ENCODE results near the gene PDE8A. TPM values are rescaled to one million over a fixed set of nuclear protein-coding genes. Genes with fewer than 3 reads are reported as not detected.

Gene PDE8A
- polyA plus RNA-seq, 1 experiment: 22.5 TPM

- Histone ChIP-seq H3K27me3 (ENCODE audit: control insufficient read depth, insufficient read depth, low read length) (no peaks in the 10 kb centered on the region), H3K4me3 (ENCODE audit: low read depth, low read length) (no peak overlapping the region), H3K36me3 (ENCODE audit: control insufficient read depth, insufficient read depth, low read length) (no peaks in the 10 kb centered on the region)
- ChIA-PET POLR2A (no interaction called here), CTCF (interaction anchor here (1.2 kb wide), 1 partner anchor 20 kb away, joined by 4 read pairs; no protein-coding TSS in a partner anchor)
- TF ChIP-seq CTCF (IDR thresholded peaks at IDR 0.05; ENCODE audit: insufficient read depth, low read depth, low read length): no peak
- DNase-seq (ENCODE audit: low read depth): no peak
Observed at GRCh38 chr15:85049805-85050204, 68.1 kb downstream of the PDE8A start.

GRCh38 chr15:85059734-85060133, 78.1 kb downstream of the PDE8A start:
- DNase-seq (ENCODE audit: low read depth): no peak
- no peaks in the 10 kb centered on the region for H3K27me3 ChIP-seq (ENCODE audit: control insufficient read depth, insufficient read depth, low read length)
- ChIA-PET CTCF (no interaction called here), POLR2A (no interaction called here)
- H3K36me3 ChIP-seq (ENCODE audit: control insufficient read depth, insufficient read depth, low read length): no peaks in the 10 kb centered on the region
- no peak overlapping the region for H3K4me3 ChIP-seq (ENCODE audit: low read depth, low read length)
- no peak for TF ChIP-seq CTCF (IDR thresholded peaks at IDR 0.05; ENCODE audit: insufficient read depth, low read depth, low read length)

GRCh38 chr15:85062560-85062959, 80.9 kb downstream of the PDE8A start:
- Histone ChIP-seq H3K36me3 (ENCODE audit: control insufficient read depth, insufficient read depth, low read length) (no peaks in the 10 kb centered on the region), H3K27me3 (ENCODE audit: control insufficient read depth, insufficient read depth, low read length) (no peaks in the 10 kb centered on the region), H3K4me3 (ENCODE audit: low read depth, low read length) (no peak overlapping the region)
- CTCF ChIA-PET: no interaction called here
- no peak for TF ChIP-seq CTCF (IDR thresholded peaks at IDR 0.05; ENCODE audit: insufficient read depth, low read depth, low read length)
- POLR2A ChIA-PET: no interaction called here
- no peak for DNase-seq (ENCODE audit: low read depth)

DNA sequence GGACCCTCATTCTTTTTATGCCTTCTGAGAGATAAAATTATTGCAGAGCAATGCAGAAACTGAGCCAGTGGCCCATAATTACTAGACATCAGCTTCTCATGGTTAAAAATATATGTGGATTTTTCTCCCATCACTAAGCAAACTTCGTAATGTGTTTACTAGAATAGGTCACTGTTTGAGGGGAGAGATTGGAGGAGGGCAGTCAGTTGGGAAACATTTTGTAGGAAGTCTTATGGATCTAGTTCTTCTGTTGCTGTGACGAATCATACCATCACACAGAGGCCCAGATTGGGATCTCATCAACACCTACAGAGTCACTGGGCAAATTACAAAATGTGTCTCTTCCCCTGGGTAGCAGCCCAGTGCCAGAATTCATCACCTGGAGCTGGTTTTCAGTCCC, 81.4 kb downstream of the PDE8A start:
- no peak for TF ChIP-seq CTCF (IDR thresholded peaks at IDR 0.05; ENCODE audit: insufficient read depth, low read depth, low read length)
- DNase-seq (ENCODE audit: low read depth): no peak
- POLR2A ChIA-PET: no interaction called here
- Histone ChIP-seq H3K36me3 (ENCODE audit: control insufficient read depth, insufficient read depth, low read length) (no peaks in the 10 kb centered on the region), H3K4me3 (ENCODE audit: low read depth, low read length) (no peak overlapping the region), H3K27me3 (ENCODE audit: control insufficient read depth, insufficient read depth, low read length) (no peaks in the 10 kb centered on the region)
- CTCF ChIA-PET: interaction anchor here (1.7 kb wide), 1 partner anchor 18 kb away, joined by 4 read pairs; no protein-coding TSS in a partner anchor

DNA sequence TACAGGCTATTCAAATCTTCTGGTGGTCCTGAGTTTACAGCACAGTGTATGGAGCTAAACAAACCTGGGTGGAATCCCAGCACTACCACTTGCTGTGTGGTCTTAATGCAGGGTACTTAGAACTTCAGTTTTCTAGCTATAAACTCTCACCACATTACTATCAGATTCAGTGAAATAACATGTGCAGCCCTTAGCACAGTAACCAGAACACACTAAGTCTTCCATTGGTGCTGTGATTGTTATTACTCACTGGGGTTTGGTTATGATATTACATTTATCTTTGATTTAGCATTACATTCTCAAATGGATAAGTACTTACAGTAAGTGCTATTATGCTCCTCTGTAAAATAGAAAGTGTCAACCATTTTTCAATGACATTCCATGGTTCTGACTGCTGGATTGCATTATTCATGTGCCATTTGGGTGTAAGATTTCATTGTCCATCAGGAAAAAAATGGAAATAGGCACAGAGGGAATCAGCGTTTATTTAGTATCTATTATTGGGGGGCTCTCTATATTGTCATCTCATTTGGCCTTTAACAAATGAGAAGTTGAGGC, 81.9 kb downstream of the PDE8A start:
- ChIA-PET POLR2A (interaction anchor here (0.6 kb wide), 1 partner anchor 31 kb away, joined by 4 read pairs; no protein-coding TSS in a partner anchor), CTCF (interaction anchor here (1.7 kb wide), 1 partner anchor 19 kb away, joined by 4 read pairs; no protein-coding TSS in a partner anchor)
- no peak for TF ChIP-seq CTCF (IDR thresholded peaks at IDR 0.05; ENCODE audit: insufficient read depth, low read depth, low read length)
- Histone ChIP-seq H3K27me3 (ENCODE audit: control insufficient read depth, insufficient read depth, low read length) (no peaks in the 10 kb centered on the region), H3K36me3 (ENCODE audit: control insufficient read depth, insufficient read depth, low read length) (no peaks in the 10 kb centered on the region), H3K4me3 (ENCODE audit: low read depth, low read length) (no peak overlapping the region)
- no peak for DNase-seq (ENCODE audit: low read depth)
